GM18508 (cell line): Measurements from ENCODE around the gene CPT1C.

Experiments
- ATAC-seq: cut with Tn5 transposase; IDR thresholded peaks from one replicate; pipeline ENCODE4 v1.9.1; 2021; ENCODE audit warnings: moderate number of reproducible peaks; ENCODE audit not compliant: insufficient read depth, unreplicated experiment

Gene CPT1C

DNA sequence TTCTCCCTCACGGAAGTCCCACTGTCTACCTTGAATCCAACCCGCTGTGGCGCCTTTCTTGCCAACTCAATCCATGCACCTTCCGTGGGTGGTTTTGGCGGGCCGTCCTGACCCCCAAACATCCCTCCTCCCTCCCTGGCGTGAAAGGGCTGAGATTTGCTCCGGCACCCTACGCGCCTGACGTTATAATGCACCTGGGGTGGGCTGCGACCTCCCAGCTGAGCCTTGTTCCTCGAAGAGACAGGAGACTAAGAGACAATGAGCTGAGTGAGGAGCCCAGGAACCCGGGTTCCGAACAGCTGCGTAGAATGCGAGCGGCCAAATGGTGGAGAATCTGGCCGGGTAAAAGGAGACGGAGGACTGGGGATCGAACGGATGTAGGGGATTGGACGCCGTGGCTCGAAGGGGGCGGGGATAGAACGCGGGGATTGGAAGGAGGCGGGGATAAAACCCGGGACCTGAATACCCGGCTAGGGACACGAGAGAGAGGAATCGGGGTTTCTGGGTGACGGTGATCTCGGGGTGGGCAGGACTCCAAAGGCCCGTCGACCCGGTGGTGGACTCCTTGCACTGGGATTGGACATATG lies at the start of gene CPT1C:
CPT1C (plus strand) TSS at position 461 of the 587 bp plus-strand sequence. CDS start 1,137 bp downstream, outside the sequence.
- ATAC-seq: no peak

DNA sequence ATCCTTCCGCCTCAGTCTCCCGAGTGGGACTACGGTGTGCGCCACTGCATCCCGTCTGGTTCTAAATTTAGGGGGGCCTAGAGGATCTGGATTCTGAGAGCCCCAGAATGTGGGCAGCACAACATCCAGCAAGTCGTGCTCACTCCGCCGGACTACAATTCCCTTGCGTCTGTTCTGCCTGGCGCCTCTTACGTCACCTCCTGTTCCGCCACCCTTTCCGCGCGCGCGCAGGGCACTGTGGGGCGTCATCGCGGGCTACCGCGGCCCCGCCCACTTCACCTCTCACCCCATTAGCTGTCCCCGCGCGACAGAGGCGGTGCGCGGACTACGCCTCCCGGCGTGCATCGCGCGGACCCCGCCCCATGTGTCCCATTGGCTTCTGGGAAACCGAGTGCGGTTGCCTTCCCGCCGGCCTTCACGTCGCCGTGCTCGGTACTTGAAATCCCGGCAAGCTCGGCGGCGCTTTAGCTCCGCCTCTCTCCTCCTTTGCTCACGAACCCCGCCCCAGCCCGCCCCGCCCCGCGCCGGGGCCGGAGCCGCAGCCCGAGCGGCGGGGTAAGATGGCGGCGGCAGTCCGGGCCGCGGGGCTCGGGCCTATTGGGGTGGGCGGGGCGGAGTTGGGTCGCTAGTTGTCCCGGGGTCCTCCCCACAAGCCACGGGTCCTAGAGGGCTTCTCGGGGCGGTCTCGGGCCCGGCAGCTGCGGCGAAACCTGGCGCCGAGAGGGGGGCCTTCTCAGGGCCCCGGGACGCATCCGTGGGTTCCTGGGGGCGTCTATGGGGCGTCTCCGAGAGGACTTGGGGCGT lies 49.0 kb upstream of the CPT1C start, which contains the start of gene SCAF1:
SCAF1 (plus strand) TSS at position 522 of the 804 bp plus-strand sequence. CDS start 2,818 bp downstream, outside the sequence.
- ATAC-seq: peak; percentile 36

DNA sequence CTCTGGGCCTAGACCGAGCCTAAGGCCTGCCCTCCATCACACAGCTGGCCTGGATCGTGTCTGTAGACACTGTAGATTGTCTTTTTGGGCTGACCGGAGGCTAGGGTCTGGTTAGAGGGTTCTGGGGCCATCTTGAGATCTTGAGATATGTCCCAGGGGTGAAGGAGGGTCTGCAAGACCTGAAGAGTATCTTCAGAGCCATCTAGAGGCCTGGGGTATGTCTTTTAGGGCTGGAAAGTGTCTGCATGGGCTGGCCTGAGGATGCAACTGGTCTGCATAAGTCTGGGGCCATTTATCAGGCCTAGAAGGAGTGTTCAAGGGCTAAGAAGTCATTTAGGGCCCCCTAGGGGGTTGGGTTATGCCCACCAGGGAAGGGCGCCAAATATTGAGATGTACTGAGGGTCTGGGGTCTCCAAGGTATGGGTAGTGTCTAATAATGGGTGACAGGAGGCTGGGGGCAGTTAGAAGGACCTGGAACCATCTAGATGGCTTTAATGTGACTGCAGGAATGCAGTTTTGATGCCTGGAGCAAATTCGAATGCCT lies 48.4 kb upstream of the CPT1C start:
- no peak for ATAC-seq

DNA sequence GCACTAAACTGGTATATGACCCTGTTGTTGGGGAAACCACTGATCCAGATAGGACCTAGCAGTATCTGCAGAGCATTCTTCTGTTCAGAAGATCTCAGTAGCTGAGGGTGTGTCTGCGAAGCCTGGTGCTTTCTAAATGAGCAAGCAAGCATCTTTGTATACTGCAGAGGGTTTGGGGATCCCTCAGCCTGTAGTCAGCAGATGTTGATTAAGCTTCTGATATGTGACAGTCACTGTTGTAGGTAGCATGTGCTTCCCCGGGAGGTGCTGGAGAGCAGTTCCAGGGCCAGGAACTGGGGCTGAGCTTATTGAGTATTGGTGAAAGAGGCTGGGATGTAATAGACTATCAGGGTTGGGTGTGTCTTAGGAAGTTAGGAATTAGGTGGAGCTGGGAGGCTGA lies 47.5 kb upstream of the CPT1C start:
- no peak for ATAC-seq

DNA sequence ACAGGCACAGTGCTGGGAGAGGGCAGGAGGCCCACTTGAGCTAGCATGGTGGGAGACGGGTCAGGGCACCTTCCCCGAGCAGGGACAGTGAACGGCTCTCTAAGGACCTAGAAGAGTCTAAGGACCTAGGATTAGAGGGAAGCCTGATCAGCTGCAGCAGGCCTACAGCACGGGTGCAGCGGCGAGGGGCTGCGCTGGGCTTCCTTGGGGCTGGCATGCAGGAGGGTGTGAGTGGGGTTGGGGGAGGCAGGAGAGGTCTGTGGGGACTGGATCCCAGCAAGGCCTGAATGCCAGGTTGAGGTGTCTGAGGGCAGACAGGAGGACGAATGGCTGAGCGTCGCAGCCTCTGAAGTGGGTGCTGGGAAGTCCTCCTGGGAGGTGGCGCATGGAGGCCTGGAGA lies 45.3 kb upstream of the CPT1C start:
- no peak for ATAC-seq

DNA sequence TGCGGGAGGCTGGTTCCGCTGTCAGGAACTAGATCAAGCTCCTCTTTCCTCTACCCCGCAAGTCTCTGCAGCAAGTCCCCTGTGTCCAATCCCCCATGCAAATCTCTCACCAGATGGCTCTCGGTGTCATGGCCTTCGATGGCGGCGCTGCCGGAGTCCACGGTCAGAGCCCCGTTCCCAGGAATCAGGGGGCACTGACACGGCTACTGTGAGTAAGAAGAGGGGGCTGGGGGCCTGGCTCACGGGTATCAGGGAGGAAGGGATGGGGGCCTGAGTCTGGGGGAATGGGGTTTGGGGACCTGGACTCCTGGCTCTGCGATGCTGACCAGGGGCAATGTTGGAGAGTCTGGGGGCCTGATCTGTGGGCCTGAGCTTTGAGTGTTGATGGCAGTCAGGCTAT lies 44.9 kb upstream of the CPT1C start:
- no peak for ATAC-seq

DNA sequence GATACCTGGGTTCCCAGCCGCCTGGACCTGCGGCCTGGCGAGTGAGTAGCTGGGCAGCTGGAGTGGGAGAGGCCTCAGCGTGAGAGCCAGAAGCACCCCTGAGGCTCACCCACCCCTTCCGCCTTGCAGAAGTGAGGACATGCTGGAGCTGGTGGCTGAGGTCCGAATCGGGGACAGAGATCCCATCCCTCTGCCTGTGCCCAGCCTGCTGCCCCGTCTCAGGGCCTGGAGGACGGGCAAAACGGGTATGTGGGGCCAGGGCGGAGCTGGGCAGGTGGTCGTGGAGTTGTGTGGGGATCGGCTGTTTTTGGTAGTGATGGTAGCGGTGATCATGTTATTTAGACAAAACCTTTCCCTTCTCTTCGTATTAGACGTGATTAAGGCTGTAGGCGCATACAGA lies 44.3 kb upstream of the CPT1C start:
- no peak for ATAC-seq

DNA sequence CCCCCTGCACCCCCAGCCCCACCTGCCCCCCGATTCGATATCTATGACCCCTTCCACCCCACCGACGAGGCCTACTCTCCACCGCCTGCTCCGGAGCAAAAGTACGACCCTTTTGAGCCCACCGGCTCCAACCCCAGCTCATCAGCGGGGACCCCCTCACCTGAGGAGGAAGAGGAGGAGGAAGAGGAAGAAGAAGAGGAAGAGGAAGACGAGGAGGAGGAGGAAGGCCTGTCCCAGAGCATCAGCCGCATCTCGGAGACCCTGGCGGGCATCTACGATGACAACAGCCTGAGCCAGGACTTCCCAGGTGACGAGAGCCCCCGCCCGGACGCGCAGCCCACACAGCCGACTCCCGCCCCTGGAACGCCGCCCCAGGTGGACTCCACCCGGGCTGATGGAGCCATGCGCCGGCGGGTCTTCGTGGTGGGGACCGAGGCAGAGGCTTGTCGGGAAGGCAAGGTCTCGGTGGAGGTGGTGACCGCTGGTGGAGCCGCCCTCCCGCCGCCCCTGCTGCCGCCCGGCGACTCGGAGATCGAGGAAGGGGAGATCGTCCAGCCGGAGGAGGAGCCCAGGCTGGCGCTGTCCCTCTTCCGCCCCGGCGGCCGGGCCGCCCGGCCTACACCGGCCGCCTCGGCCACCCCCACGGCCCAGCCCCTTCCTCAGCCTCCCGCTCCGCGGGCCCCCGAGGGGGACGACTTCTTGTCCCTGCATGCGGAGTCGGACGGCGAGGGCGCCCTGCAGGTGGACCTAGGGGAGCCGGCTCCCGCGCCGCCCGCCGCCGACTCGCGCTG lies 39.7 kb upstream of the CPT1C start:
- no peak for ATAC-seq

DNA sequence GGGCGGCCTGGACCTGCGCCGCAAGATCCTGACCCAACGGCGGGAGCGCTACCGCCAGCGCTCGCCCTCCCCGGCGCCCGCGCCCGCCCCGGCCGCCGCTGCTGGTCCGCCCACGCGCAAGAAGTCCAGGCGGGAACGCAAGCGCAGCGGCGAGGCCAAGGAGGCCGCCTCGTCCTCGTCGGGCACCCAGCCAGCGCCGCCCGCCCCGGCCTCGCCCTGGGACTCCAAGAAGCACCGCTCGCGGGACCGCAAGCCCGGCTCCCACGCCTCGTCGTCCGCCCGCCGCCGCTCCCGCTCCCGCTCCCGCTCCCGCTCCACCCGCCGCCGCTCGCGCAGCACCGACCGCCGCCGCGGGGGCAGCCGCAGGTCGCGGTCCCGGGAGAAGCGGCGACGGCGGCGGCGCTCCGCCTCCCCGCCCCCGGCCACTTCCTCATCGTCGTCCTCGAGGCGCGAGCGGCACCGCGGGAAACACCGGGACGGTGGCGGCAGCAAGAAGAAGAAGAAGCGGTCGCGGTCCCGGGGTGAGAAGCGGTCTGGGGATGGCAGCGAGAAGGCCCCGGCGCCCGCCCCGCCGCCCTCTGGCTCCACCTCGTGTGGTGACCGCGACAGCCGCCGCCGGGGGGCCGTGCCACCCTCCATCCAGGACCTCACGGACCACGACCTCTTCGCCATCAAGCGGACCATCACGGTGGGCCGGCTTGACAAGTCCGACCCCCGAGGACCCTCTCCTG lies 38.9 kb upstream of the CPT1C start:
- no peak for ATAC-seq

DNA sequence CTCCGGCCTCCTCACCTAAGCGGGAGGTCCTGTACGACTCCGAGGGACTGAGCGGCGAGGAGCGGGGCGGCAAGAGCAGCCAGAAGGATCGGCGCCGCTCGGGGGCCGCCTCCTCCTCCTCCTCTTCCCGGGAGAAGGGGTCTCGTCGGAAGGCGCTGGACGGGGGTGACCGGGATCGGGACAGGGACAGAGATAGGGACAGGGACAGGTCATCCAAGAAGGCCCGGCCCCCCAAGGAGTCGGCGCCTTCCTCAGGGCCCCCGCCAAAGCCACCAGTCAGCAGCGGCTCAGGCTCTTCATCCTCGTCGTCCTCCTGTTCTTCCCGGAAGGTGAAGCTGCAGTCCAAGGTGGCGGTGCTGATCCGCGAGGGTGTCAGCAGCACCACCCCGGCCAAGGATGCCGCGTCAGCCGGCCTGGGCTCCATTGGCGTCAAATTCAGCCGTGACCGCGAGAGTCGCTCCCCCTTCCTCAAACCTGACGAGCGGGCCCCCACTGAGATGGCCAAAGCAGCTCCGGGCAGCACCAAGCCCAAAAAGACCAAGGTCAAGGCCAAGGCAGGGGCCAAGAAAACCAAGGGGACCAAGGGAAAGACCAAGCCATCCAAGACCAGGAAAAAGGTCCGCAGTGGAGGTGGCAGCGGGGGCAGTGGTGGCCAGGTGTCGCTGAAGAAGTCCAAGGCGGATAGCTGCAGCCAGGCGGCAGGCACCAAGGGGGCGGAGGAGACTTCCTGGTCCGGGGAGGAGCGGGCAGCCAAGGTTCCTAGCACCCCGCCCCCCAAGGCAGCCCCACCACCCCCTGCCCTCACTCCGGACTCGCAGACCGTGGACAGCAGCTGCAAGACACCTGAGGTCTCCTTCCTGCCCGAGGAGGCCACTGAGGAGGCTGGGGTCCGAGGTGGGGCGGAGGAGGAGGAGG lies 38.1 kb upstream of the CPT1C start:
- no peak for ATAC-seq

DNA sequence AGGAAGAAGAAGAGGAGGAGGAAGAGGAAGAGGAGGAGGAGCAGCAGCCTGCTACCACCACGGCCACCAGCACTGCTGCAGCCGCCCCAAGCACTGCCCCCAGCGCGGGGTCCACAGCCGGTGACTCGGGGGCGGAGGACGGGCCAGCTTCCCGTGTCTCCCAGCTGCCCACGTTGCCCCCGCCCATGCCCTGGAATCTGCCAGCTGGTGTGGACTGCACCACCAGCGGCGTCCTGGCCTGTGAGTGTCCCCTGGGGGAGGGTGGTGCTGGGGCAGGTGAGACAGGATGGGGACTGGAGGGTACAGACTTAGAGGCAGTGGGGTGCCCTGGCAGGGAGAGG lies 37.5 kb upstream of the CPT1C start:
- ATAC-seq: no peak

DNA sequence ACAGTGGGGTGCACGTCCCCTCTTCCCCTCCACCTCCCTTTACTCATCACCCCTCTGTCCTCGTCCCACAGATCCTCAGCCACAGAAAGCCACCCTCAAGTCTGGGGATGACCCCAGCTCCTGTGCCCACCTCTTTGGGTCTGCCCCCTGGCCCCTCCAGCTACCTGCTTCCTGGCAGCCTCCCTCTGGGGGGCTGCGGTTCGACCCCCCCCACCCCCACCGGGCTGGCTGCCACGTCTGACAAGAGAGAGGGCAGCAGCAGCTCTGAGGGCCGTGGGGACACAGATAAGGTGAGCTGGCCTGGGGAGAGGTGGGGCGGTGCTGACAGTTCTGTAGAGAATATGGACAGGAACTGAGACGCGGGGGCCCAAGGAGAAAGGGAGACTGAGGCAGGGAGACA lies 36.3 kb upstream of the CPT1C start:
- no peak for ATAC-seq

DNA sequence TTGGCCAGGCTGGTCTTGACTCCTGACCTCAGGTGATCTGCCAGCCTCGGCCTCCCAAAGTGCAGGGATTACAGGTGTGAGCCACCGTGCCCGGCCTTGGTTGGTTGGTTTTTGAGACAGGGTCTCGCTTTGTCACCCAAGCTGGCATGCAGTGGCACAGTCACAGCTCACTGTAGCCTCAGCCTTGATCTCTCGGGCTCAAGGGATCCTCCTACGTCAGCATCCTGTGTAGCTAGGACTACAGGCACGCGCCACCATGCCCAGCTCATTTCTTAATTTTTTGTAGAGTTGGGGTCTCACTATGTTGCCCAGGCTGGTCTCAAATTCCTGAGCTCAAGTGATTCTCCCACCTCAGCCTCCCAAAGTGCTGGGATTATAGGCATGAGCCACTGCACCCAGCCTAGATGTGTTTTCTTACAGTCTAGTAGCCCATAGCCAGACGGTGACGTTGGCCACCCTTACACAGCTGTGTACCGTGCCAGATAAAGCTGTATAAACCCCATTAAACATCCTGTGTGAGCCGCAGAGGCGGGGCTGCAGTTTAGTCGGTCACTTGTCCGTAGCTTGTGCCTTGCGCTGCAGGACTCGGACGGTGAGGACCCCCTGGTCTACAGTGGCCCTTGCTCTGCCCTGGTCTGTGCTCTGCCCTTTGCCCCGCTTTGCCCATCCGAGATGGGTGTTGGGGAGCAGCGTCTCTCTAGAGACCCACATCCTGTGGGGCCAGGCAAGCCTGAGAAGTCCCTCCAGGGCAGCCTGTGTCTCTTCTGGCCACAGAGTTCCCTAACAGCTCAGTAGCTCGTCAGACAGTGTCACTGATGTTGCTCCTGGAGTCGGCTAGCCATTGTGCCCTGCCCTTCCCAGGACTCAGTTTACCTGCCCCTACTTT lies 35.1 kb upstream of the CPT1C start:
- ATAC-seq: no peak

DNA sequence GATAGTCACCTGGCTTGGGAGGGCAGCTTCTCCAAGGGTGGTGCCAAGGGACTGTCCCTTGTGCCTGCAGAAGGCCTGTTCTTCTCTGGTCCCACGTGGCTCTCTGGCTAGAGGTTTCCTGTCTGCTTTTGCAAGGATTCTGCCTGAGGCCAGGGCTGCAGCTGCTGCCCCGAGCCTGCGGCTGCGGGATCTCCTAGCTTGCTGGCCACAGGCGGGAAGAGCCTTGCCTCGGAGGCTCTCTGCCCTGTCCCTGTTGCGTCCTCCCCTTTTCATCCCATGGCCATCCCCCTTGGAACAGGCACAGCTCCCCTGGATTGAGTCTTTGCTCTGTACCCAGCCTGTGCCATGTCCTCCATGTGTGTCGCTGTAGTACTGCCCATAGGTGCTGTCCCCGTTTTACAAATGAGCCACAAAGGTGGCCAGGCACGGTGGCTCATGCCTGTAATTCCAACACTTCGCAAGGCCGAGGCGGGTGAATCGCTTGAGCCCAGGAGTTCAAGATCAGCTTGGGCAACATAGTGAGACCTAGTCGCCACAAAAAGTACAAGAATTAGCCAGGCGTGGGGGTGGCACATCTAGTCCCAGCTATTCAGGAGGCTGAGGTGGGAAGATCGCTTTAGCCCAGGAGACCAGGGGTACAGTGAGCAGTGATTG lies 34.3 kb upstream of the CPT1C start:
- no peak for ATAC-seq

DNA sequence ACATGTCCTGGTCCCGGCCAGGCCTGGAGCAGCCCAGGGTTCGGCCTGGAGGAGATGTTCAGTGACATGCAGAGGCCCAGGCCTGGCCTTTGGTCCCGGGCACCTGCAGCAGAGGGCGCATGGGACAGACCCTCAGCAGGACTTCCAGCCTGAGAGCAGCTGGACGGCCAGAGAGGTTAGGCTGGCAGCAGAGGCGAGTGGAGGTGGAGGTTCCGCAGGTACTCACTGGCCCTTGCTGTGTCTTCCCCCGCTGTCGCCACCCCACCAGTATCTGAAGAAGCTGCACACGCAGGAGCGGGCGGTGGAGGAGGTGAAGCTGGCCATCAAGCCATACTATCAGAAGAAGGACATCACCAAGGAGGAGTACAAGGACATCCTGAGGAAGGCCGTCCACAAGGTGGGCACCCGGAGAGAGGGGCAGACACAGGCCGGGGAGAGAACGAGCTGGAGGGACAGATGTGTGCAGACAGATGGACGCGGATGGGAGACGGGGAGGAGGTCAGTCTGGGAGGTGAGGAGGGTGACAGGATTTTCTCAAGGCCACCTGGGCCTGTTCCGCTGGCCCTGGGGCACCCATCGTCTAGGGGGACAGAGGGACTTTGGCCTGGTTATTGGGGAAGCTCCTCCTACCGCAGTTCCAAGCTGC lies 33.3 kb upstream of the CPT1C start:
- no peak for ATAC-seq

DNA sequence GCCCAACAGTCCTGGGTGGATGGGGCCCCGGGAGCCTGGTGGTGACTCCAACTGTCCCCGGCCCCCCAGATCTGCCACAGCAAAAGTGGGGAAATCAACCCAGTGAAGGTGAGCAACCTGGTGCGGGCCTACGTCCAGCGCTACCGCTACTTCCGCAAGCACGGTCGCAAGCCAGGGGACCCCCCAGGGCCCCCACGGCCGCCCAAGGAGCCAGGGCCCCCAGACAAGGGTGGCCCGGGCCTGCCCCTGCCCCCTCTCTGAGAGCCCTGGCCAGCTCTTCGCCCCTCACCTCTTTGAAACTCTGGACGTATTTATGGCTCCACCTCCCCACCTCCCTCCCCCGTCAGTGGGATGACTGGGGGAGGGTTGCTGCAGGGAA lies 32.8 kb upstream of the CPT1C start:
- no peak for ATAC-seq
